Stomach (tissue), 9 donors: ENCODE results near the gene LIN9. TPM values are rescaled to one million over a fixed set of nuclear protein-coding genes. Genes with fewer than 3 reads are reported as not detected.
"Not testable (repeated sequence)": the region's sequence is repeated elsewhere in the genome, so short reads cannot be mapped to it uniquely, and the experiment has no call there.

Experiments used
- DNase-seq, 2 donors: peaks; one replicate each; pipeline versions ENCODE4 v3.0.0 to v3.0.0-alpha.2; 2013 to 2019
- H3K27ac ChIP-seq, 5 donors: fragments of 200-600 bp in 4 of 5; sonication (generic) in 4 of 5; one replicate each; pipeline ENCODE4 v1.5.1; 2013 to 2019; ENCODE audit warnings: mild to moderate bottlenecking in 1 of 5, moderate library complexity in 1 of 5
- H3K27me3 ChIP-seq, 3 donors: fragments of 200-600 bp; sonication (generic); one replicate each; pipeline ENCODE4 v1.5.1; 2017 to 2019; ENCODE audit warnings: mixed run types in 1 of 3
- H3K36me3 ChIP-seq, 4 donors: fragments of 200-600 bp; sonication (generic); 1 replicate in 3 of 4; 2 replicates in 1 of 4; pipeline ENCODE4 v1.5.1; 2016 to 2019
- H3K4me1 ChIP-seq, 4 donors: fragments of 200-600 bp; sonication (generic); one replicate each; pipeline ENCODE4 v1.5.1; 2016 to 2019
- H3K4me3 ChIP-seq, 4 donors: fragments of 200-600 bp; sonication (generic) in 3 of 4; one replicate each; pipeline ENCODE4 v1.5.1; 2016 to 2019; ENCODE audit warnings: mild to moderate bottlenecking in 1 of 4
- H3K9me3 ChIP-seq, 4 donors: fragments of 200-600 bp; sonication (generic); one replicate each; pipeline ENCODE4 v1.5.1; 2016 to 2019
- CTCF ChIP-seq, 7 experiments: fragments of 450-650 bp in 4 of 7; fragments of 200-600 bp in 3 of 7; sonication (generic) in 3 of 7; IDR thresholded peaks; one replicate each; pipeline ENCODE4 v1.5.1; 2016 to 2019; ENCODE audit warnings: antibody characterized with exemption in 7 of 7, control low read depth in 2 of 7, mild to moderate bottlenecking in 1 of 7
- EP300 ChIP-seq: sonication (generic); formaldehyde crosslinking; IDR thresholded peaks from one replicate; pipeline ENCODE4 v1.6.1; 2017; ENCODE audit warnings: antibody characterized with exemption
- POLR2A ChIP-seq, 4 donors: fragments of 450-650 bp; IDR thresholded peaks; one replicate each; pipeline ENCODE4 v1.6.1; 2016; ENCODE audit warnings: antibody characterized with exemption in 4 of 4, control low read depth in 2 of 4, mild to moderate bottlenecking in 1 of 4, moderate library complexity in 1 of 4
- POLR2AphosphoS5 ChIP-seq, 3 donors: sonication (generic); formaldehyde crosslinking; IDR thresholded peaks; one replicate each; pipeline ENCODE4 v1.6.1; 2016; ENCODE audit warnings: antibody characterized with exemption in 3 of 3
- WGBS, 5 donors: extraction: QIAGEN DNeasy Blood & Tissue Kit in 3 of 5; methylation state at CpG; one replicate each; pipeline versions ENCODE4 v1.1.5 to v1.1.7; 2013 to 2018; 5-methylcytosine and 5-hydroxymethylcytosine counted together
- intact Hi-C: fragments of 100-400 bp; cut with DNase I; formaldehyde crosslinking; loops from one replicate; pipeline ENCODE4 v1.15.1; 2023; ENCODE audit warnings: low total_unique reads
- polyA plus RNA-seq, 3 donors: library from polyadenylated mRNA; stranded (reverse); fragments of 200-250 nt; gene quantifications; one replicate each; pipeline ENCODE4 v1.2.3, GENCODE V29; 2013
- total RNA-seq, 5 donors: library from RNA; depleted of rRNA; stranded (reverse); fragments of >200 nt; gene quantifications; one replicate each; pipeline versions ENCODE4 v1.1.0 to v1.2.3, GENCODE V29; 2014 to 2016
- donor health status: healthy with polysubstance abuse.
- donor health status: Bipolar disorder and iron deficiency.
- donor health status: healthy.

LIN9 gene
- total and polyA plus RNA-seq, 8 donors: 1.3 to 45.5 (median 2.9) TPM; not detected in 1

GRCh38 chr1:226261818-226262217 lies 47.1 kb downstream of the LIN9 start:
- Histone ChIP-seq H3K4me1 (no peaks in the 10 kb centered on the region), H3K4me3 (no peak overlapping the region), H3K9me3 (peaks cover 0 to 16% (median 0%) of the 10 kb centered on the region in 4 donors), H3K27me3 (no peaks in the 10 kb centered on the region), H3K27ac (no peak overlapping the region), H3K36me3 (peaks cover 0 to 29% (median 14%) of the 10 kb centered on the region in 4 donors)
- intact Hi-C loops: no loop called here
- TF ChIP-seq CTCF (IDR thresholded peaks at IDR 0.05) (no peak), POLR2AphosphoS5 (IDR thresholded peaks at IDR 0.05) (no peak), POLR2A (IDR thresholded peaks at IDR 0.05) (no peak), EP300 (no peak)
- WGBS, 5 donors: 97 to 100% (median 100%) methylated on average over 1 of the region's 1 CpG
- no peak for DNase-seq

GRCh38 chr1:226255380-226255779 lies 53.6 kb downstream of the LIN9 start:
- intact Hi-C loops: no loop called here
- Histone ChIP-seq H3K9me3 (peaks cover 0 to 6% (median 0%) of the 10 kb centered on the region in 4 donors), H3K36me3 (peaks cover 1 to 15% (median 5%) of the 10 kb centered on the region in 4 donors), H3K27ac (no peak overlapping the region), H3K4me3 (no peak overlapping the region), H3K4me1 (no peaks in the 10 kb centered on the region), H3K27me3 (no peaks in the 10 kb centered on the region)
- 80 to 91% (median 86%) methylated on average over 3 of the region's 3 CpGs for WGBS, 5 donors
- TF ChIP-seq EP300 (no peak), POLR2A (IDR thresholded peaks at IDR 0.05) (no peak), CTCF (IDR thresholded peaks at IDR 0.05) (no peak)
- no peak for DNase-seq

GRCh38 chr1:226253933-226254332 lies 55.0 kb downstream of the LIN9 start:
- Histone ChIP-seq H3K9me3 (no peaks in the 10 kb centered on the region), H3K27me3 (no peaks in the 10 kb centered on the region), H3K4me1 (no peaks in the 10 kb centered on the region), H3K27ac (no peak overlapping the region), H3K4me3 (no peak overlapping the region), H3K36me3 (peaks cover 5 to 18% (median 12%) of the 10 kb centered on the region in 4 donors)
- WGBS, 5 donors: 95 to 100% (median 97%) methylated on average over 4 of the region's 4 CpGs
- TF ChIP-seq CTCF (IDR thresholded peaks at IDR 0.05) (no peak), EP300 (no peak), POLR2AphosphoS5 (IDR thresholded peaks at IDR 0.05) (no peak), POLR2A (IDR thresholded peaks at IDR 0.05) (no peak)
- intact Hi-C loops: no loop called here
- DNase-seq: no peak

GRCh38 chr1:226252841-226253240 lies 56.1 kb downstream of the LIN9 start:
- WGBS, 5 donors: 97 to 99% (median 97%) methylated on average over 7 of the region's 7 CpGs
- DNase-seq: not testable (repeated sequence)

GRCh38 chr1:226250511-226250910 lies 58.5 kb downstream of the LIN9 start:
- no peak overlapping the region for H3K27ac ChIP-seq
- H3K4me3 ChIP-seq: no peak overlapping the region
- no peaks in the 10 kb centered on the region for H3K9me3 ChIP-seq
- intact Hi-C loops: no loop called here
- no peaks in the 10 kb centered on the region for H3K27me3 ChIP-seq
- no peak for DNase-seq
- H3K4me1 ChIP-seq: no peaks in the 10 kb centered on the region
- peaks cover 5 to 18% (median 12%) of the 10 kb centered on the region in 4 donors for H3K36me3 ChIP-seq
- TF ChIP-seq POLR2AphosphoS5 (IDR thresholded peaks at IDR 0.05) (no peak), POLR2A (IDR thresholded peaks at IDR 0.05) (no peak), EP300 (no peak), CTCF (IDR thresholded peaks at IDR 0.05) (no peak)
- WGBS, 5 donors: 92 to 100% (median 95%) methylated on average over 1 of the region's 1 CpG

More at GRCh38 chr1:226252841-226253240, 56.1 kb downstream of the LIN9 start:
- peaks cover 5 to 18% (median 12%) of the 10 kb centered on the region in 4 donors for H3K36me3 ChIP-seq
- H3K4me3 ChIP-seq, H3K27me3 ChIP-seq, intact Hi-C loops, H3K9me3 ChIP-seq, H3K4me1 ChIP-seq, H3K27ac ChIP-seq: not testable (repeated sequence)
